G401 (cell line): ENCODE results near the gene KLF7. TPM values are rescaled to one million over a fixed set of nuclear protein-coding genes. Genes with fewer than 3 reads are reported as not detected.

Experiments
- DNase-seq: peaks from one replicate; pipeline ENCODE4 v3.0.0-alpha.2; 2015; ENCODE audit warnings: low spot score
- in situ Hi-C: cut with HindIII; loops from 2 replicates; pipeline ENCODE4 v1.10.0; 2016; ENCODE audit warnings: low sequenced_read_pairs, mixed read lengths
- total RNA-seq: library from RNA; depleted of rRNA; stranded (reverse); fragments of >200 nt; shearing (Covaris generic); gene quantifications from 2 replicates; pipeline ENCODE4 v1.2.3, GENCODE V29; 2014

KLF7 gene
- total RNA-seq, 1 experiment from 2014 or later: 1.2 TPM

GRCh38 chr2:207173641-207174040, 7.9 kb upstream of the KLF7 start:
- in situ Hi-C loops: no loop called here
- no peak for DNase-seq

DNA sequence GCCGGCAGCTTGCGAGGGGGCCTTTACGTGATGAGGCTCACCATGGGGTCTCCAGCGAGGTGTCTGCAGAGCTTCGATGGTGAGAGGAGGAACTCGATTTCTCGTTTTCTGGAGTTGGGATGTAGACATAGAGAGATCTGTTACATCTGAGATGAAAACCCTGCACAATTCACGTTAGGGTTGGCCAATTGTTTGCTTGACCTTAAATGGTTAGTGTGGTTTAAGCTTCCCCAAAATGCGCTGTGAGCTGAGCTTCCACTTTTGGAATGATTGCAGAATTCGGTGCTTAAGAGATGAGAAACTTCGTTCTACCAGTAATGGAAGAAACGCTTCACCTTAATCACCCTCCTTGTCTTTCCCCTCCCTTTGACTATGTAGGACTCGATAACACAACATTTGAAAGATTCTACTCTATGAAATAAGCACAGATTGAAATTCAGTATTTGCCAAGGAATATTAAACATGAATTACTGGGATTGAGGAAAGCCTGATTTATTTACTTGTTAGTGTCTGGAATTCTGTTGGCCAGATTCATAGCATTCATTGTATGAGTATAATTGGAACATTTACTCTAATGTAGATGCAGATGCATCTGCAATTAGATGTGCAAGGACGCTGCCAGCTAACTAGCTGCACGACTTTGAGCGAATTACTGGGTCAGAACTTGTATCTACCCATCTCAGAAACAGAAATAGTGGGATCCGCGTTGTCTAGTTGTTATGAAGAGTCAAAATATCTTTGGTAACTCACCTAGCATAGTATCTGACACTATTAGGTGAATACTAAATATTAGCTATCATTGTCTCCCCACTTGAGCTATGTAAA, 1.6 kb upstream of the KLF7 start:
- in situ Hi-C loops: no loop called here
- DNase-seq: peak; percentile 75

- DNase-seq: no peak
- in situ Hi-C loops: no loop called here
Measured at GRCh38 chr2:207166349-207167098, 776 bp upstream of the KLF7 start.

DNA sequence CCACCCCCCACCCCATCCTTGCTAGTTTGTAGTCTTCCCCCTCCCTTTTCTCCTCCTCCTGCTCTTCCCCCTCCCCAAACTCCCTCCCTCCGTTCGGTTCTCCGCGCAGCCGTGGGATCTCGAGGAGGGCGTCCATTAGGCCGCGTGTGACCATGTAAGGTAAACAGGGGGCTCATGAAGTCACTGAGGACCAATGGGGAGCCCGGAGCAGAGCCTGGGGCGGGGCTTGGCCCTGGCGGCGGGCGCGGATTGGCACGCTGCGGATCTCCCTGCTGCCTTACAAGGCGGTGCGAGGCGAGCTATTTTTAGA, 246 bp upstream of the KLF7 start:
- in situ Hi-C loops: no loop called here
- DNase-seq: peak; percentile 100

- in situ Hi-C loops: no loop called here
- DNase-seq: peak; percentile 83
Measured at GRCh38 chr2:207164006-207164831, 1.5 kb downstream of the KLF7 start.

DNA sequence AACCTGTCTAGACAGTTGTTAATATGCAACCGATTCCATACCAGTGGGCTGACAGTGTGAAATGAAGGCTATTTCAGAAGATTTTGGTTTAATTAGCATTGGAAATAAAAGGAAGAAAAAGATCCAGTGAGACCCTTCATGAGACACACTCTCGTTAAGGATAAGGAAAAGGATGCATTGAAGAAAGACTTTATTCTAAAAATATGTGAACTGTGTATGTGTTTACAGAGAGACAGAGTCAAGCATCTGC, 2.1 kb downstream of the KLF7 start:
- in situ Hi-C loops: no loop called here
- no peak for DNase-seq

- peak; percentile 65 for DNase-seq
- in situ Hi-C loops: no loop called here
Measured at GRCh38 chr2:207163053-207163755, 2.5 kb downstream of the KLF7 start.

- peak; percentile 69 for DNase-seq
- in situ Hi-C loops: no loop called here
Measured at GRCh38 chr2:207162316-207162715, 3.4 kb downstream of the KLF7 start.

DNA sequence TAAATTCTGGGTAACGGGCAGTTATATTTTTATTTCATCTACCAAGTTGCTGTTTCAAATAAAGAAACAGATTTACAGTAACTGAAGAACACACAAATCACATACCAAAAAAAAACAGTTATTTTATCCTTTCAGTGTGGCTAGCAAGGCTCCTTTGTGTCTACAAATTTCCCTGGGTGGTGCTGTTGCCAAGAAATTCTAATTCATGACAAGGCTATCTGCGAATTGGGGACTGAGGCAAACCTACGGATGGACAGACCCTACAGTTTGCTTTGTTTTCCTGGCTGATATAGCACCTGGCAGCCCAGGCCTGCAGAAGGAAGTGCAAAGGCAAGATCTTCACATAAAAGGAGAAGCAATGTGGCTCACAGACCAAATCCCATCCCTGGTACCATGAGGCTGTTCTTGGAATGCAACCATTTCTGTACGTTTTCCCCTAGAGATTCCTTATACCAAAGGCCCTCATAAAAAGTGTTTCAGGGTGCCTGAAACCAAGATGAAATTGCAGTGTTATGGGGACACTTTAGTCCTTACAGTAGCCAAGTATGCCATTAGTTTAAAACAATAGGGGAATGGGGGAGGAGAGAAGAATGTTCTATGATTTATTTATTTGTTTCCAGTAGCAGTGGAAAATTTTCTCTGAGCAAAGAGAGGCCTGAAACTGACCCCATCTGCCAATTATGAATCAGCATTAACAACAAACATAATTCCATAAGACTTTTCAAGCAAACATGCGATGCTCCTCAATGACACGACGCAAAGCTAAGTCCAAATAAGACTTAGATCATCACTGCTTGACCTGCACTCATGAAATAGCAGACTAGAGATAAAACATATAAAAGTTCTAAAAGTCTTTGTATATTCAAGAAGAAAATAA, 4.3 kb downstream of the KLF7 start:
- in situ Hi-C loops: no loop called here
- peak; percentile 74 for DNase-seq

GRCh38 chr2:207160115-207160514, 5.6 kb downstream of the KLF7 start:
- in situ Hi-C loops: no loop called here

DNA sequence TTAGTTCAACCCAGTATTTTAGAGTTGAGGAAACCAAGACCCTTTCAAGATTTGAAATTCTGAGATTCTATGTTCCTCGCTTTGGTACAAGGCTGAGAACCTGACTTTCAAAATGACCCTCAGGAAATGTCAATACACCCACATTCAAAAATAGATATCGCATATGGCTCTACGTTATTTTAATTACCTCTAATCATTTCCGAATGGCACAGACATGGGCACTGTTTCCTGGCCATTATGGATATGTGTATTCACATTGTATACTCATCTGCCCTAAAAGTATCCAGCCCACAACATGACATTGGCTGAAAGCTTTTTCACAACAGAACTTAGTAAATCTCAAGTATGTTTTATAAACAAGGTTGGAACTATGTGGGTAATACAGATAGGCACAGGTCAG, 6.7 kb downstream of the KLF7 start:
- in situ Hi-C loops: no loop called here

More at GRCh38 chr2:207160115-207160514, 5.6 kb downstream of the KLF7 start:
- DNase-seq: no peak

DNA sequence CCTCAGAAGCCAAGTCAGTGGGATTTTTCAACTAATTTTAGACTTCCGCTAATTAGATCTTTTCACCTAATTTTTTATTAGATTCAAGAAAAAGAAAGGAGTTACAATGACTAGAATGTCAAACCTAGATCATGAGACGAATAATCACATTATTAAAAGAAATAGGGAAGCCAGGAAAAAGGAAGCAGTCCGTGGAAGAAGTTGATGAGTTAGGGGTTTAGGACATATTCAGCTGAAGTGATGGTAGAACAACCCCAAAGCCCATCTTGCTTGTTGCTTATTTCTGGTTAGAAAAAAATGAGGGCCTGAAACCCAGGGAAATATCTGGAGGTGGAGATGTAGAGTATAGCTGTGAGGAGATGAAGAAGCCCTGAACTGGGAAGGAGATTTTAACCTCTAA, 8.0 kb downstream of the KLF7 start:
- no peak for DNase-seq
- in situ Hi-C loops: no loop called here

More for the DNA sequence above, 6.7 kb downstream of the KLF7 start:
- DNase-seq: no peak

GRCh38 chr2:207157162-207157481, 8.6 kb downstream of the KLF7 start:
- no peak for DNase-seq
- in situ Hi-C loops: no loop called here

DNA sequence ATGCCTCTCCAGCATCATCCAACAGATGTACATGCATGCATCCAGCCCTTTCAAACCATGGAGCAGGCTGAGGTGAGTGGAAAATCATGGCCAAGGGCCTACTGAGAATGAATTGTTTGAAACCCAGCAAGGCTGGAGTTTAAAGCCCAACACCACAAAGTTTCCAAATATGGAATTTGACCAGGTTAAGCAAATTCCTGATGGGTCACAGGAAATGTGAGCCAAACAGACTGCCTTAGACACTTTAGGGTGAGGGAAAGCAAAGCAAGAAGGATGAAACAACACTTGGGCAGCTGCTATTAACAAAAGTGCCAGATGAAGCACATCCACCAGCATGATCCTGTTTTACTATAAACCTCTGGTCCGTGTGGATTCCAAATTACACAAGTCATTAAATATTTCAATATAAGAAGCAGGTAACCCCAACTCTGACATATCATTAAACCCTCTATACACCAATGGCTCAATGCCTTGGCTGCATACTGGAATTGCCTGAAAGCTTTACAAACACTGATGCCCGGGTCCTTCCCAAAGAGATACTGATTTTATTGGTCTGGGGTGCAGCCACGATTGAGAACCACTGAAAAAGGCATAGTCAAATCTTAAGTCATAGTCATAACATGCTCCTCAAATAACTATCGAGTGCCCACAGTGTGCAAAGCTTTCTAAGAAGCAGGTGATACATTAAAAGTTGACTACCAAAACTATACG, 9.1 kb downstream of the KLF7 start:
- DNase-seq: peak; percentile 38
- in situ Hi-C loops: no loop called here

- DNase-seq: peak; percentile 37
- in situ Hi-C loops: no loop called here
Measured at GRCh38 chr2:207155516-207156444, 10.0 kb downstream of the KLF7 start.

- DNase-seq: peak; percentile 24
- in situ Hi-C loops: no loop called here
Measured at GRCh38 chr2:207154556-207155510, 10.9 kb downstream of the KLF7 start.
